ENCODE data around the gene NRDE2.

Gene NRDE2, protein sequence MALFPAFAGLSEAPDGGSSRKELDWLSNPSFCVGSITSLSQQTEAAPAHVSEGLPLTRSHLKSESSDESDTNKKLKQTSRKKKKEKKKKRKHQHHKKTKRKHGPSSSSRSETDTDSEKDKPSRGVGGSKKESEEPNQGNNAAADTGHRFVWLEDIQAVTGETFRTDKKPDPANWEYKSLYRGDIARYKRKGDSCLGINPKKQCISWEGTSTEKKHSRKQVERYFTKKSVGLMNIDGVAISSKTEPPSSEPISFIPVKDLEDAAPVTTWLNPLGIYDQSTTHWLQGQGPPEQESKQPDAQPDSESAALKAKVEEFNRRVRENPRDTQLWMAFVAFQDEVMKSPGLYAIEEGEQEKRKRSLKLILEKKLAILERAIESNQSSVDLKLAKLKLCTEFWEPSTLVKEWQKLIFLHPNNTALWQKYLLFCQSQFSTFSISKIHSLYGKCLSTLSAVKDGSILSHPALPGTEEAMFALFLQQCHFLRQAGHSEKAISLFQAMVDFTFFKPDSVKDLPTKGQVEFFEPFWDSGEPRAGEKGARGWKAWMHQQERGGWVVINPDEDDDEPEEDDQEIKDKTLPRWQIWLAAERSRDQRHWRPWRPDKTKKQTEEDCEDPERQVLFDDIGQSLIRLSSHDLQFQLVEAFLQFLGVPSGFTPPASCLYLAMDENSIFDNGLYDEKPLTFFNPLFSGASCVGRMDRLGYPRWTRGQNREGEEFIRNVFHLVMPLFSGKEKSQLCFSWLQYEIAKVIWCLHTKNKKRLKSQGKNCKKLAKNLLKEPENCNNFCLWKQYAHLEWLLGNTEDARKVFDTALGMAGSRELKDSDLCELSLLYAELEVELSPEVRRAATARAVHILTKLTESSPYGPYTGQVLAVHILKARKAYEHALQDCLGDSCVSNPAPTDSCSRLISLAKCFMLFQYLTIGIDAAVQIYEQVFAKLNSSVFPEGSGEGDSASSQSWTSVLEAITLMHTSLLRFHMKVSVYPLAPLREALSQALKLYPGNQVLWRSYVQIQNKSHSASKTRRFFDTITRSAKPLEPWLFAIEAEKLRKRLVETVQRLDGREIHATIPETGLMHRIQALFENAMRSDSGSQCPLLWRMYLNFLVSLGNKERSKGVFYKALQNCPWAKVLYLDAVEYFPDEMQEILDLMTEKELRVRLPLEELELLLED

GRCh38 chr14:90331497-90332270, at the start of gene NRDE2:
Gene NRDE2, minus strand, starts transcription at chr14:90331941. Its CDS starts 37 bp downstream, at chr14:90331904.
- peak; percentile 73 for DNase-seq

GRCh38 chr14:90381011-90381786, 49.5 kb upstream of the NRDE2 start:
- DNase-seq, result no peak

- DNase-seq, result no peak
Measured at GRCh38 chr14:90379106-90379505, 47.4 kb upstream of the NRDE2 start.

DNA sequence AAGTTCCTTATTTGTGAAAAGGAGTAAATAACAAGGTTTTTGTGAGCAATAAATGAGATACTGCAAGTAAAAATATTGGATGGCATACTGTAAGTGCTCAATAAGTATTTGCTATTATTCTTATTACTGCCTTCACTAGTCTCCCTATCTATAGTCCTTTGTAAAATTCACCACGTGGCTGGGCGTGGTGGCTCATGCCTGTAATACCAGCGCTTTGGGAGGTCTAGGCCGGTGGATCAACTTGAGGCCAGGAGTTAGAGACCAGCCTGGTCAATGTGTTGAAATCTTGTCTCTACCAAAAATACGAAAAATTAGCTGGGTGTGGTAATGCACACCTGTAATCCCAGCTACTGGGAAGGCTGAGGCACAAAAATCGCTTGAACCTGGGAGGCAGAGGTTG, 46.5 kb upstream of the NRDE2 start:
- DNase-seq, result no peak

- DNase-seq, result peak; percentile 43
Measured at GRCh38 chr14:90375934-90376333, 44.2 kb upstream of the NRDE2 start.

DNA sequence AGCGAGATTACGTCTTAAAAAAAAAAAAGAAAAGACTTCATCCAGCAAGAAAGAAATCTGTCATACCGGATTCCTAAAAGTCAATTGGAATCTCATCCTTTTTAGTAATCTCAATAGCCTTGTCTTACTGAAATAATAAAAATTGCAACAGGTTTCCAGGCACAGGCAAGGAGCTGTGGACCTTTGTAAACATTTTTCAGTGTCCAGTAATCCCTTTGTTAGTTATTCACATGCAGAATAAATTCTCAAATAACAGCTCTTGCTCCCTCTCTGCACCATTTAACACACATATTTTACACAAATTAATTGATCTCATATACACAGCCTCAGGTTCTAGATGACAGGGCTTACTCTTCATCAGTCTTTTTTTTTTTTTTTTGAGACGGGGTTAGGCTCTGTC, 43.1 kb upstream of the NRDE2 start:
- no peak for DNase-seq

- DNase-seq, result no peak
Measured at GRCh38 chr14:90373887-90374286, 42.1 kb upstream of the NRDE2 start.

DNA sequence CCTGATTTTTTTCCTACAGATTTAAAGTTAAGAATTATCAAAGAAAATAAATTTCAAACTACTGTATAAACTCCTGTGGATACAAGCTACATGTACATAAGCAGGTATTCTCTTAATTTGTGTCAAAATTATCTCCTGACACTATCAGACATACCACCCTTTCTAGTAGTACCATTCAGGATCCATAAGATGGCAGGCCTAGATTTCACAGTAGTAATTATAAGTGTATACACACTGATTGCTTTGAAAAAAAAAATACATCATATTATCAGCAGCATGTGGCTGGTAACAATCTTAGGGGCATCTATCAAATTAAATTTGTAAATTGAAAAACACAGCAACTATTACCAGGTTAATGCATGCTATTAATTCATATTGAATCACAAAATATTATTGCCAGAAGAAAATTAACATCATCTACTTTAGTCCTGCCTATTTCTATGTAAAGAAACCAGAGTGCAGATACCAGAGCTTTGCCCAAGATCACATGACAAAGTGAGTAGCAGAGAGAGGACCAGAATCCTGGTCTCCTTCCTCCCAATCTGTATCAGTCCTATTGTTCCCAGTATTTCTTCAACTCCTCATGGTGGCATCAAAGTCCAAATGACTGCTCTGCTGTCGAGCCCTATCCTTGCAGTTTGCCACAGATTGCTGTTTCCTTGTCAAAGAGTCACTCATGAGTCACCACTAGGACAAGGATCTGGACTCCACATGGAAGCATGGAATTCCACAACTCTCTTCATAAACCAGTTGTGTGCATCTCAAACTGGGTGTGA, 37.4 kb upstream of the NRDE2 start:
- peak; percentile 6 for DNase-seq

GRCh38 chr14:90362558-90362896, 30.8 kb upstream of the NRDE2 start:
- no peak for DNase-seq

- no peak for DNase-seq
Measured at GRCh38 chr14:90361865-90362557, 30.3 kb upstream of the NRDE2 start.

- no peak for DNase-seq
Measured at GRCh38 chr14:90358359-90358758, 26.6 kb upstream of the NRDE2 start.

GRCh38 chr14:90356925-90357324, 25.2 kb upstream of the NRDE2 start:
- no peak for DNase-seq

- no peak for DNase-seq
Measured at GRCh38 chr14:90355540-90356518, 24.1 kb upstream of the NRDE2 start.

DNA sequence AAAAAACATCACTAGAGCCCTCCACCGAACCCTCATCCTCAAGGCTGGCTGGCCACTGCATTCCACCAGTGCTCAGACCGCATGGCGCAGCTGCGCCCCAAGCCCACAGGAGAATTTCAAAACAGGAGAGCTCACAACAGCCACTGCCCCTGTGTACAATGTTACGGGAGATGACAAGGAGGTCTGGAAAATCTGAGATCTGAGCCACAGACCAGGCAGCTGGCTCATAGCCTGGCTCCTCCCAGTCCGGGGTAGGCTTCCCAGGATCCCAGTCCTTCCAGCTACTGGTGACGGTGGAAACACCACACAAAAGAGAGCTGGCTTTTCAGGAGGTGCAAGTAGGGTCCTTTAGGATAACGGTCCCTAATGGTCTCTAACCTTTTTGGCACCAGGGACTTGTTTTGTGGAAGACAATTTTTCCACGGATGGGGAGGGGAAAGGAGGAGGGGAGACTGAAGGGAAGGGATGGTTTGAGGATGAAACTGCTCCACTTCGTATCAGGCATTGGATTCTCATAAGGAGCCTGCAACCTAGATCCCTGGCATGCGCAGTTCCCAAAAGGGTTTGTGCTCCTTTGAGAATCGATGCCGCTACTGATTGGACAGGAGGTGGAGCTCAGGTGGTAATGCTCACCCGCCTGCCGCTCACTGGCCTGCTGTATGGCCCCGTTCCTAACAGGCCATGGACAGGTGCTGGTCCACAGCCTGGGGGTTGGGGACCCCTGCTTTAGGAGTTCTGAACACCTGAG, 23.0 kb upstream of the NRDE2 start:
- DNase-seq, result no peak

DNA sequence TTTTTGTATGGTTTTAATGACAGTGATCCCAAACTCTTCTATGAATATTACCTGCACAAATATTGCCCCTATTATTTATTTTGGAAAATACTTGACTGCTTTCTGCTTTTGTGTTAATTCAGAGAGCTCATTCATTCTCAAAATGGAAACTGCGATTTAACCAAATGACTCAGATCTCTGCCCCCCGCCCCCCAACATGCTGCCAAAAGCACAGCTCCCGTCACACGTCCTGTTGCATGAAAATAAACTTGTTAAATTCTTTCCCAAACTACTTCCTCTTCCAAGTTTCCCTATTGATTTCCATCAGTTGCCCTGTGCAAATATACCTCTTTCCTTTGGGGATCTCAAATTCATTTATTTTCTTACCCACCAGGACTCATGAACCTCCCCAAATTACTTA, 18.0 kb upstream of the NRDE2 start:
- DNase-seq, result no peak

DNA sequence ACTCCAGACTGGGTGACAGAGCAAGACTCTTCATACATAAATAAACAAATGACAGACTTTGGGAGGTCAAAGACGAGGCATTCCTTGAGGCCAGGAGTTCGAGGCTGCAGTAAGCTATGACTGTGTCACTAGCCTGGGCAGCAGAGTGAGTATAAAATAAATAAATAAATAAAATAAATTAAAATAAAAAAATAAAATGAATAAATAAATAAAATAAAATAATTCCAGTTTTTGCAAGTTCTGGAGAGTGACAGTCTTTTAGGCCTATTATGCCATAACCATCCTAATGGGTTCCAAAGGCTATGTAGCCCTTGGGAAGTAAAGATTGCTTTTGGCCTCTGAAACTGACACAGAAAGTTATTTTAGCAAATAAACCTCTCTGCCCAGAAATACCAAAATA, 16.5 kb upstream of the NRDE2 start:
- DNase-seq, result no peak

GRCh38 chr14:90345239-90345557, 13.5 kb upstream of the NRDE2 start:
- no peak for DNase-seq
